ENCODE results near the gene KCNG2.

GRCh38 chr18:79798999-79799370 lies 1.2 kb downstream of the KCNG2 start:
- TF ChIP-seq EZH2 (IDR thresholded peaks at IDR 0.05; ENCODE audit: borderline replicate concordance, low read length): no peak
- no peak for TF ChIP-seq CTCF (IDR thresholded peaks at IDR 0.05; ENCODE audit: low read length)
